ENCODE results near the gene HSPA12B. TPM values are rescaled to one million over a fixed set of nuclear protein-coding genes. Genes with fewer than 3 reads are reported as not detected.

Gene HSPA12B
- total and polyA plus RNA-seq, 2 of the 13 experiments (the other 11 are each of a cell fraction or from before 2014, with no cell fraction given), result 0.01 TPM; not detected in 1

DNA sequence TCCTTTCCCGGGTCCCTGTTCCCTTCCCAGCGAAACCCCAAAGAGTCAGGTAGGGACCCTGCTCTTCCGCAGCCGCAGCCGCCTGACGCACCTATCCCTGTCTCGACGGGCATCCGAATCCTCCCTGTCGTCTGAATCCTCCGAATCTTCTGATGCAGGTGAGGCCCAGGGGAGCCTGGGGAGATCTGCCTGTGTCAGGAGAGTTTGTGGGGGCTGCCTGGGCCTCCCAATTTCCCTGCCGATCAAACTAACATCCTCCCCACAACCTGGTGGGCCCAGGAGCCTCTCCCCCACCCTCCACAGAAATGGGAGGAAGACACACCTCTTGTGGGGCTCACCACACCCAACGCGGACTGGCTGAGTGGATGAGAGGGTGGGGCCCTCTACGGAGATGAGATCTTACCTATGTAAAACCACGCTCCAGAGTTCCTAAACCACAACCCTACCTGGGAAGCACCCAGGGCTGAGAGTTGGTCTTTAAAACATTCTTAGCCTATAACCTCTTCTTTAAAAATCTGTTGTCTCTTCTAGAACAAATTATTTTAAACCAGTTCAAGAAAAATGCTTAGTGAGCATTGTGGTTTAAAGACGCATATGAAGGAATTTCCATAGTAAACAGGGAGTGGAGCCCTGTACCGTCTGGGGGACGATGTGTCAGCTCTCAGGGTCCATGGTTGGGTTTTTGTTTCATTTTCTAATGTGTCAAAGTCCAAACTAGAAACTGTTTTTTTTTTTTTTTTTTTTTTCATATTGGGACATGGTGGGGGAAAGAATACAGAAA lies 65.3 kb downstream of the HSPA12B start (continued):
- TF ChIP-seq IRF1 (CRISPR knock-in tag; IDR thresholded peaks at IDR 0.05; ENCODE audit: low read depth) (no peak), ZNF614 (CRISPR knock-in tag; IDR thresholded peaks at IDR 0.05; ENCODE audit: borderline replicate concordance) (no peak), STAG1 (CRISPR knock-in tag; IDR thresholded peaks at IDR 0.05) (no peak), SP2 (CRISPR knock-in tag; IDR thresholded peaks at IDR 0.05) (no peak), TEAD2 (CRISPR knock-in tag; IDR thresholded peaks at IDR 0.05) (no peak), SNAI1 (CRISPR knock-in tag; IDR thresholded peaks at IDR 0.05; ENCODE audit: borderline replicate concordance) (no peak), ZNF484 (CRISPR knock-in tag; IDR thresholded peaks at IDR 0.05; ENCODE audit: borderline replicate concordance, low read depth) (no peak), HNRNPH1 (optimal IDR thresholded peaks at IDR 0.05; ENCODE audit: low read depth, low read length) (no peak), JUNB (CRISPR knock-in tag; IDR thresholded peaks at IDR 0.05; ENCODE audit: borderline replicate concordance) (no peak), DBP (CRISPR knock-in tag; IDR thresholded peaks at IDR 0.05; ENCODE audit: not compliant biosample characterization) (no peak), ZNF382 (CRISPR knock-in tag; IDR thresholded peaks at IDR 0.05; ENCODE audit: borderline replicate concordance) (no peak), HES4 (CRISPR knock-in tag; IDR thresholded peaks at IDR 0.05; ENCODE audit: borderline replicate concordance) (no peak), ZNF292 (CRISPR knock-in tag; IDR thresholded peaks at IDR 0.05; ENCODE audit: borderline replicate concordance, low read depth) (no peak), CBX1 (IDR thresholded peaks at IDR 0.05; ENCODE audit: low read depth) (no peak), BATF2 (CRISPR knock-in tag; IDR thresholded peaks at IDR 0.05) (no peak), KLF15 (CRISPR knock-in tag; IDR thresholded peaks at IDR 0.05; ENCODE audit: borderline replicate concordance) (no peak), EZH2 (conservative IDR thresholded peaks at IDR 0.05; ENCODE audit: low read depth, low read length) (no peak), ZNF251 (CRISPR knock-in tag; IDR thresholded peaks at IDR 0.05) (no peak), GATAD1 (CRISPR knock-in tag; IDR thresholded peaks at IDR 0.05) (no peak), BRCA1 (CRISPR knock-in tag; IDR thresholded peaks at IDR 0.05) (no peak), KLF16 (CRISPR knock-in tag; IDR thresholded peaks at IDR 0.05) (no peak), ZNF891 (CRISPR knock-in tag; IDR thresholded peaks at IDR 0.05) (peak; percentile 76), PLSCR1 (CRISPR knock-in tag; IDR thresholded peaks at IDR 0.05; ENCODE audit: borderline replicate concordance) (no peak), ZNF205 (CRISPR knock-in tag; IDR thresholded peaks at IDR 0.05) (no peak), SYNCRIP (IDR thresholded peaks at IDR 0.05; ENCODE audit: insufficient read depth, low read depth, low read length) (no peak)
- TF ChIP-seq, protein P1, sequence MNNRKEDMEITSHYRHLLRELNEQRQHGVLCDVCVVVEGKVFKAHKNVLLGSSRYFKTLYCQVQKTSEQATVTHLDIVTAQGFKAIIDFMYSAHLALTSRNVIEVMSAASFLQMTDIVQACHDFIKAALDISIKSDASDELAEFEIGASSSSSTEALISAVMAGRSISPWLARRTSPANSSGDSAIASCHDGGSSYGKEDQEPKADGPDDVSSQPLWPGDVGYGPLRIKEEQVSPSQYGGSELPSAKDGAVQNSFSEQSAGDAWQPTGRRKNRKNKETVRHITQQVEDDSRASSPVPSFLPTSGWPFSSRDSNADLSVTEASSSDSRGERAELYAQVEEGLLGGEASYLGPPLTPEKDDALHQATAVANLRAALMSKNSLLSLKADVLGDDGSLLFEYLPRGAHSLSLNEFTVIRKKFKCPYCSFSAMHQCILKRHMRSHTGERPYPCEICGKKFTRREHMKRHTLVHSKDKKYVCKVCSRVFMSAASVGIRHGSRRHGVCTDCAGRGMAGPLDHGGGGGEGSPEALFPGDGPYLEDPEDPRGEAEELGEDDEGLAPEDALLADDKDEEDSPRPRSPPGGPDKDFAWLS (CRISPR knock-in tag; IDR thresholded peaks at IDR 0.05; ENCODE audit: borderline replicate concordance), result no peak

All from HepG2 (cell line).